HEK293 (cell line): ENCODE measurements around the gene BCCIP.

Experiments
- CTCF ChIA-PET: fragments of 350-600 bp; formaldehyde crosslinking; extraction: SDS; loops from one replicate; lab custom pipeline; 2021; ENCODE audit warnings: antibody characterized with exemption; lab: Yijun Ruan, JAX
- POLR2A ChIA-PET: fragments of 300-600 bp; formaldehyde crosslinking; extraction: SDS; loops from one replicate; lab custom pipeline; 2020; ENCODE audit warnings: antibody characterized with exemption, inconsistent platforms; lab: Yijun Ruan, JAX
- H3K27ac ChIP-seq: fragments of 200-500 bp; sonication (Bioruptor generic); 2 replicates; pipeline ENCODE4 v1.5.1; 2014; ENCODE audit warnings: low read depth, low read length, control low read depth, inconsistent platforms; ENCODE audit errors: extremely low read depth
- H3K36me3 ChIP-seq, 2 experiments: fragments of 200-500 bp in 1 of 2; sonication (Bioruptor generic) in 1 of 2; 1 replicate in 1 of 2; 2 replicates in 1 of 2; pipeline ENCODE4 v1.5.1; 2014 to 2017; ENCODE audit warnings: inconsistent platforms in 2 of 2, low read length in 2 of 2; ENCODE audit not compliant: control insufficient read depth in 2 of 2, insufficient read depth in 1 of 2
- H3K4me1 ChIP-seq: fragments of 200-500 bp; sonication (Bioruptor generic); 2 replicates; pipeline ENCODE4 v1.5.1; 2014; ENCODE audit warnings: mild to moderate bottlenecking, low read length, inconsistent platforms; ENCODE audit not compliant: control insufficient read depth, insufficient read depth
- H3K4me3 ChIP-seq: 2 replicates; pipeline ENCODE4 v1.5.1; 2011; ENCODE audit warnings: low read depth, mild to moderate bottlenecking, control low read depth, low read length, moderate library complexity
- H3K9me3 ChIP-seq: fragments of 200-500 bp; sonication (Bioruptor generic); 2 replicates; pipeline ENCODE4 v1.5.1; 2014; ENCODE audit warnings: low read depth, low read length, inconsistent platforms; ENCODE audit not compliant: control insufficient read depth, insufficient read depth
- ATF2 ChIP-seq: fragments of 450-650 bp; formaldehyde crosslinking; IDR thresholded peaks from 2 replicates; pipeline ENCODE4 v1.5.1; 2016; ENCODE audit warnings: missing biosample characterization, missing genetic modification characterization, low read depth
- KLF10 ChIP-seq: fragments of 450-650 bp; IDR thresholded peaks from 2 replicates; pipeline ENCODE4 v1.5.1; 2018; ENCODE audit warnings: missing biosample characterization, mild to moderate bottlenecking, missing genetic modification characterization
- SP3 ChIP-seq: fragments of 450-650 bp; formaldehyde crosslinking; IDR thresholded peaks from 2 replicates; pipeline ENCODE4 v1.5.1; 2016; ENCODE audit warnings: missing biosample characterization, missing genetic modification characterization
- ZFP41 ChIP-seq: fragments of 450-650 bp; formaldehyde crosslinking; IDR thresholded peaks from 2 replicates; pipeline ENCODE4 v1.5.1; 2016; ENCODE audit warnings: missing biosample characterization, missing genetic modification characterization, borderline replicate concordance
- ZNF114 ChIP-seq: fragments of 450-650 bp; formaldehyde crosslinking; IDR thresholded peaks from 2 replicates; pipeline ENCODE4 v1.5.0; 2017; ENCODE audit warnings: missing biosample characterization, missing genetic modification characterization
- ZNF26 ChIP-seq: fragments of 450-650 bp; formaldehyde crosslinking; IDR thresholded peaks from 2 replicates; pipeline ENCODE4 v1.5.1; 2016; ENCODE audit warnings: missing biosample characterization, missing genetic modification characterization
- ZNF394 ChIP-seq: fragments of 450-650 bp; formaldehyde crosslinking; IDR thresholded peaks from 2 replicates; pipeline ENCODE4 v1.5.1; 2016; ENCODE audit warnings: missing biosample characterization, missing genetic modification characterization, mild to moderate bottlenecking, moderate library complexity, borderline replicate concordance
- ZNF501 ChIP-seq: fragments of 450-650 bp; formaldehyde crosslinking; IDR thresholded peaks from 2 replicates; pipeline ENCODE4 v1.5.1; 2016; ENCODE audit warnings: missing biosample characterization, missing genetic modification characterization
- ZNF514 ChIP-seq: fragments of 450-650 bp; formaldehyde crosslinking; IDR thresholded peaks from 2 replicates; pipeline ENCODE4 v1.5.1; 2016; ENCODE audit warnings: missing biosample characterization, missing genetic modification characterization
- ZNF664 ChIP-seq: fragments of 450-650 bp; formaldehyde crosslinking; IDR thresholded peaks from 2 replicates; pipeline ENCODE4 v1.5.1; 2016; ENCODE audit warnings: missing biosample characterization, missing genetic modification characterization
- ZNF701 ChIP-seq: fragments of 450-650 bp; formaldehyde crosslinking; IDR thresholded peaks from 2 replicates; pipeline ENCODE4 v1.5.1; 2016; ENCODE audit warnings: missing biosample characterization, missing genetic modification characterization
- ZNF768 ChIP-seq: fragments of 450-650 bp; formaldehyde crosslinking; IDR thresholded peaks from 2 replicates; pipeline ENCODE4 v1.5.1; 2018; ENCODE audit warnings: missing biosample characterization, mild to moderate bottlenecking, missing genetic modification characterization
- ZSCAN16 ChIP-seq: fragments of 450-650 bp; formaldehyde crosslinking; IDR thresholded peaks from 2 replicates; pipeline ENCODE4 v1.5.1; 2016; ENCODE audit warnings: missing biosample characterization, missing genetic modification characterization
- TF ChIP-seq, protein P1 (sequence below): fragments of 450-650 bp; formaldehyde crosslinking; IDR thresholded peaks from 2 replicates; pipeline ENCODE4 v1.5.1; 2017; ENCODE audit warnings: missing biosample characterization, missing genetic modification characterization
- TF ChIP-seq, protein P2 (sequence below): fragments of 450-650 bp; formaldehyde crosslinking; optimal IDR thresholded peaks from 2 replicates; pipeline ENCODE3; 2016; ENCODE audit warnings: missing biosample characterization, mild to moderate bottlenecking, missing genetic modification characterization
- TF ChIP-seq, protein P3 (sequence below): IDR thresholded peaks from 2 replicates; pipeline ENCODE4 v1.6.1; 2011; ENCODE audit warnings: mild to moderate bottlenecking, low read depth, low read length, borderline replicate concordance

Gene BCCIP

GRCh38 chr10:125811251-125811650, 12.1 kb upstream of the BCCIP start (continued):
- no peak for TF ChIP-seq ATF2 (tag by site-specific recombination)
- TF ChIP-seq, all 188 proteins: peak for 0

DNA sequence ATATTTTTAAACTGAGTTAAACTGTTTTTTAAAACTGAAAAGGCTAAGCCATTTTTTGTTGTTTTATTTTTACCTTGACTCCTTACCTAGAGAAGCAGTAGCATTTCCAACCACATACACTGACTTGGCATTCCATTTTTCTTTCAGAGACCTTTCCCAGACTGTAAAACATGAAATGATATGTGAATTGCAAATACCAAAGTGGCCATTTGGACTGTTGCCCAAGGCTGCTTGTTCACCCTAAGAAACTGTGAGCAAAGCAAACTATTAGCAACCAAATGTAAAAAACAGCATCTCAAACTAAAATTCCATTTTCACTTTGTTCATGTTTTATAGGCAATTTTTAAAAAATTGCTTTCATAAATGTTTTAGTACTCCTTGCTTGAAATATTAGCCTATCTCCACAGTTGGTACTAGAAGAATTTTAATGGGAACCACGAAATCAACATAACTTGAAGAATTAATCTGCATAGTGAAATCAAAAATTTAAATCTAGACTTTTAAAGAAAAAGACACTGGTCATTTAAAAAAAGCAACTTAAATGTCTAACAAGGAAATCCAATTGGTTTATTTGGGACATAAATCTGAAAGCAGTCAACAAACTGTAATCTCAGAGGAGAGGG, 11.1 kb upstream of the BCCIP start:
- H3K9me3 ChIP-seq = no peaks in the 10 kb centered on the region
- no peaks in the 10 kb centered on the region for H3K4me1 ChIP-seq
- H3K36me3 ChIP-seq = peaks cover 24 to 79% of the 10 kb centered on the region in 2 experiments
- TF ChIP-seq, protein P1, sequence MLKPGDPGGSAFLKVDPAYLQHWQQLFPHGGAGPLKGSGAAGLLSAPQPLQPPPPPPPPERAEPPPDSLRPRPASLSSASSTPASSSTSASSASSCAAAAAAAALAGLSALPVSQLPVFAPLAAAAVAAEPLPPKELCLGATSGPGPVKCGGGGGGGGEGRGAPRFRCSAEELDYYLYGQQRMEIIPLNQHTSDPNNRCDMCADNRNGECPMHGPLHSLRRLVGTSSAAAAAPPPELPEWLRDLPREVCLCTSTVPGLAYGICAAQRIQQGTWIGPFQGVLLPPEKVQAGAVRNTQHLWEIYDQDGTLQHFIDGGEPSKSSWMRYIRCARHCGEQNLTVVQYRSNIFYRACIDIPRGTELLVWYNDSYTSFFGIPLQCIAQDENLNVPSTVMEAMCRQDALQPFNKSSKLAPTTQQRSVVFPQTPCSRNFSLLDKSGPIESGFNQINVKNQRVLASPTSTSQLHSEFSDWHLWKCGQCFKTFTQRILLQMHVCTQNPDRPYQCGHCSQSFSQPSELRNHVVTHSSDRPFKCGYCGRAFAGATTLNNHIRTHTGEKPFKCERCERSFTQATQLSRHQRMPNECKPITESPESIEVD = peak; percentile 30; the same call in 1 of the 2 replicates
- no peak for TF ChIP-seq ZNF701
- ChIA-PET POLR2A (no interaction called here), CTCF (no interaction called here)
- no peak overlapping the region for H3K27ac ChIP-seq
- H3K4me3 ChIP-seq = no peak overlapping the region

GRCh38 chr10:125815764-125816163, 7.6 kb upstream of the BCCIP start:
- Histone ChIP-seq H3K4me3 (no peak overlapping the region), H3K27ac (no peak overlapping the region), H3K9me3 (no peaks in the 10 kb centered on the region), H3K36me3 (peaks cover 16 to 48% of the 10 kb centered on the region in 2 experiments), H3K4me1 (no peaks in the 10 kb centered on the region)
- POLR2A ChIA-PET = no interaction called here
- TF ChIP-seq, protein P2, sequence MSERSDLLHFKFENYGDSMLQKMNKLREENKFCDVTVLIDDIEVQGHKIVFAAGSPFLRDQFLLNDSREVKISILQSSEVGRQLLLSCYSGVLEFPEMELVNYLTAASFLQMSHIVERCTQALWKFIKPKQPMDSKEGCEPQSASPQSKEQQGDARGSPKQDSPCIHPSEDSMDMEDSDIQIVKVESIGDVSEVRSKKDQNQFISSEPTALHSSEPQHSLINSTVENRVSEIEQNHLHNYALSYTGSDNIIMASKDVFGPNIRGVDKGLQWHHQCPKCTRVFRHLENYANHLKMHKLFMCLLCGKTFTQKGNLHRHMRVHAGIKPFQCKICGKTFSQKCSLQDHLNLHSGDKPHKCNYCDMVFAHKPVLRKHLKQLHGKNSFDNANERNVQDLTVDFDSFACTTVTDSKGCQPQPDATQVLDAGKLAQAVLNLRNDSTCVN (tag by site-specific recombination) = no peak
- TF ChIP-seq ZNF664 (tag by site-specific recombination) (no peak), ZNF514 (tag by site-specific recombination) (no peak), ZNF114 (tag by site-specific recombination) (no peak), KLF10 (tag by site-specific recombination) (no peak), ZNF501 (tag by site-specific recombination) (no peak), ZNF394 (no peak), SP3 (no peak), ZNF768 (no peak), ZSCAN16 (tag by site-specific recombination) (no peak), ZFP41 (tag by site-specific recombination) (no peak), ZNF26 (tag by site-specific recombination) (no peak)
- TF ChIP-seq, protein P3, sequence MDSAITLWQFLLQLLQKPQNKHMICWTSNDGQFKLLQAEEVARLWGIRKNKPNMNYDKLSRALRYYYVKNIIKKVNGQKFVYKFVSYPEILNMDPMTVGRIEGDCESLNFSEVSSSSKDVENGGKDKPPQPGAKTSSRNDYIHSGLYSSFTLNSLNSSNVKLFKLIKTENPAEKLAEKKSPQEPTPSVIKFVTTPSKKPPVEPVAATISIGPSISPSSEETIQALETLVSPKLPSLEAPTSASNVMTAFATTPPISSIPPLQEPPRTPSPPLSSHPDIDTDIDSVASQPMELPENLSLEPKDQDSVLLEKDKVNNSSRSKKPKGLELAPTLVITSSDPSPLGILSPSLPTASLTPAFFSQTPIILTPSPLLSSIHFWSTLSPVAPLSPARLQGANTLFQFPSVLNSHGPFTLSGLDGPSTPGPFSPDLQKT = no peak
- CTCF ChIA-PET = no interaction called here
